CD4-positive, alpha-beta memory T cell (primary cell): ENCODE results near the gene CCM2. TPM values are rescaled to one million over a fixed set of nuclear protein-coding genes. Genes with fewer than 3 reads are reported as not detected.
"Not testable (repeated sequence)": the region's sequence is repeated elsewhere in the genome, so short reads cannot be mapped to it uniquely, and the experiment has no call there.

Experiments used
- CTCF ChIA-PET: fragments of 350-600 bp; sonication (Branson Sonifier 250); formaldehyde crosslinking; loops from one replicate; lab custom pipeline; 2021; ENCODE audit warnings: inconsistent platforms; ENCODE audit not compliant: partially characterized antibody; lab: Charles Lee
- POLR2A ChIA-PET: fragments of 350-600 bp; sonication (Branson Sonifier 250); formaldehyde crosslinking; loops from one replicate; lab custom pipeline; 2021; ENCODE audit not compliant: partially characterized antibody; lab: Charles Lee
- DNase-seq, 5 donors: peaks; one replicate each; pipeline versions ENCODE4 v3.0.0 to v3.0.0-alpha.2; 2020 to 2022; ENCODE audit warnings: mixed read lengths in 1 of 5
- H3K27ac ChIP-seq: one replicate; pipeline ENCODE4 v1.7.0; 2013; ENCODE audit warnings: low read depth, low read length
- H3K27me3 ChIP-seq: 2 replicates; pipeline ENCODE4 v1.7.0; 2013; ENCODE audit warnings: mild to moderate bottlenecking, low read length, moderate library complexity; ENCODE audit not compliant: insufficient read depth
- H3K36me3 ChIP-seq: 2 replicates; pipeline ENCODE4 v1.7.0; 2013; ENCODE audit warnings: mild to moderate bottlenecking, low read length, moderate library complexity; ENCODE audit not compliant: insufficient read depth
- H3K4me1 ChIP-seq: 2 replicates; pipeline ENCODE4 v1.7.0; 2013; ENCODE audit warnings: mild to moderate bottlenecking, low read length, moderate library complexity; ENCODE audit not compliant: insufficient read depth
- H3K4me3 ChIP-seq, 2 donors: one replicate each; pipeline ENCODE4 v1.7.0; 2013; ENCODE audit warnings: low read length in 2 of 2, mild to moderate bottlenecking in 1 of 2
- H3K9me3 ChIP-seq, 2 donors: one replicate each; pipeline ENCODE4 v1.7.0; 2013; ENCODE audit warnings: low read length in 2 of 2, control low read depth in 1 of 2; ENCODE audit not compliant: control insufficient read depth in 1 of 2
- H3K27ac Mint-ChIP-seq, 7 donors: one replicate each; pipeline ENCODE4 v1.8.0; 2020 to 2021; ENCODE audit warnings: mixed read lengths in 7 of 7, mild to moderate bottlenecking in 6 of 7, inconsistent platforms in 3 of 7, moderate library complexity in 3 of 7
- H3K27me3 Mint-ChIP-seq, 2 donors: one replicate each; pipeline ENCODE4 v1.8.0; 2020 to 2021; ENCODE audit warnings: mixed read lengths in 2 of 2
- H3K36me3 Mint-ChIP-seq, 2 donors: one replicate each; pipeline ENCODE4 v1.8.0; 2020 to 2021; ENCODE audit warnings: mixed read lengths in 2 of 2, inconsistent platforms in 1 of 2, mild to moderate bottlenecking in 1 of 2
- H3K4me1 Mint-ChIP-seq, 4 donors: one replicate each; pipeline ENCODE4 v1.8.0; 2020 to 2021; ENCODE audit warnings: mixed read lengths in 4 of 4, mild to moderate bottlenecking in 1 of 4
- H3K4me3 Mint-ChIP-seq, 8 donors: one replicate each; pipeline ENCODE4 v1.8.0; 2020 to 2021; ENCODE audit warnings: mixed read lengths in 8 of 8, mild to moderate bottlenecking in 7 of 8, moderate library complexity in 6 of 8, inconsistent platforms in 3 of 8
- H3K9me3 Mint-ChIP-seq, 8 donors: one replicate each; pipeline ENCODE4 v1.8.0; 2020 to 2021; ENCODE audit warnings: mixed read lengths in 8 of 8, mild to moderate bottlenecking in 5 of 8, inconsistent platforms in 3 of 8, moderate library complexity in 1 of 8
- intact Hi-C: fragments of 100-400 bp; cut with micrococcal nuclease; formaldehyde crosslinking; loops from one replicate; pipeline ENCODE4 v1.15.1; 2023
- polyA plus RNA-seq, 2 donors: library from polyadenylated mRNA; unstranded; fragments of 300-500 nt; fragmentation: Illumina TruSeq; gene quantifications; one replicate each; pipeline ENCODE4 v1.2.3, GENCODE V29; 2021
- total RNA-seq, 2 experiments: library from RNA; stranded (reverse); gene quantifications; one replicate each; pipeline ENCODE4 v1.2.3, GENCODE V29; 2021

Gene CCM2
- total and polyA plus RNA-seq, 4 experiments from 2014 or later: 82.1 to 200 (median 142) TPM

GRCh38 chr7:44990109-44991023, 9.6 kb upstream of the CCM2 start:
- H3K4me1 Mint-ChIP-seq: peaks cover 23 to 46% (median 37%) of the 10 kb centered on the region in 4 donors
- no peak overlapping the region for H3K4me3 Mint-ChIP-seq
- intact Hi-C loops: no loop called here
- H3K27me3 Mint-ChIP-seq: no peaks in the 10 kb centered on the region
- H3K9me3 Mint-ChIP-seq: peaks cover 0 to 4% (median 0%) of the 10 kb centered on the region in 8 donors
- no peak overlapping the region for H3K27ac ChIP-seq
- DNase-seq: no peak
- H3K4me3 ChIP-seq: no peak overlapping the region
- H3K27ac Mint-ChIP-seq: no peak overlapping the region
- H3K27me3 ChIP-seq: no peaks in the 10 kb centered on the region
- H3K9me3 ChIP-seq: no peaks in the 10 kb centered on the region
- H3K36me3 Mint-ChIP-seq: peaks cover 7 to 16% of the 10 kb centered on the region in 2 donors
- H3K36me3 ChIP-seq: no peaks in the 10 kb centered on the region
- POLR2A ChIA-PET: interaction anchor here (0.6 to 20.2 kb wide), 3 partner anchors 14 to 105 kb away, joined by 3 to 479 read pairs (median 3); partner anchors contain the start of gene MYO1G
- CTCF ChIA-PET: interaction anchor here (0.9 to 2.7 kb wide), 3 partner anchors 9 to 30 kb away, joined by 3 to 8 read pairs (median 5); partner anchors contain the start of gene CCM2
- H3K4me1 ChIP-seq: peaks cover 34% of the 10 kb centered on the region

- H3K9me3 Mint-ChIP-seq, H3K27ac ChIP-seq, H3K36me3 Mint-ChIP-seq, H3K4me3 Mint-ChIP-seq, DNase-seq, H3K27me3 Mint-ChIP-seq, H3K27me3 ChIP-seq, H3K4me3 ChIP-seq, H3K27ac Mint-ChIP-seq, H3K9me3 ChIP-seq, H3K36me3 ChIP-seq, intact Hi-C loops: not testable (repeated sequence)
- CTCF ChIA-PET: interaction anchor here (0.9 to 2.8 kb wide), 2 partner anchors 18 to 134 kb away, joined by 3 to 12 read pairs; no protein-coding TSS in a partner anchor
- POLR2A ChIA-PET: interaction anchor here (20.2 kb wide), 1 partner anchor 15 kb away, joined by 479 read pairs; the partner anchor contains the start of gene MYO1G
- peaks cover 24 to 48% (median 35%) of the 10 kb centered on the region in 4 donors for H3K4me1 Mint-ChIP-seq
- peaks cover 38% of the 10 kb centered on the region for H3K4me1 ChIP-seq
These were observed 7.8 kb upstream of the CCM2 start for GRCh38 chr7:44992004-44992795.

- peak overlapping the region; percentile 25 for H3K27ac ChIP-seq
- Mint-ChIP-seq H3K9me3 (peaks cover 0 to 5% (median 0%) of the 10 kb centered on the region in 8 donors), H3K36me3 (peaks cover 0 to 10% of the 10 kb centered on the region in 2 donors), H3K27ac (peak overlapping the region; percentile 90 to 98 (median 93)), H3K27me3 (no peaks in the 10 kb centered on the region), H3K4me1 (peaks cover 28 to 56% (median 41%) of the 10 kb centered on the region in 4 donors), H3K4me3 (peak overlapping the region; percentile 16 to 83 (median 67))
- peak overlapping the region; percentile 20 to 24 for H3K4me3 ChIP-seq
- H3K4me1 ChIP-seq: peaks cover 40% of the 10 kb centered on the region
- ChIA-PET CTCF (interaction anchor here (2.8 to 9.9 kb wide), 2 partner anchors 21 kb away, joined by 12 to 150 read pairs; no protein-coding TSS in a partner anchor), POLR2A (interaction anchor here (1.3 to 20.2 kb wide), 5 partner anchors 8 to 37 kb away, joined by 6 to 479 read pairs (median 96); partner anchors contain the start of gene MYO1G)
- intact Hi-C loops: loop anchor here (1.0 kb wide), 1 partner anchor 9 kb away; no protein-coding TSS in a partner anchor
- DNase-seq: peak in 2 of 5 donors; percentile 35 to 46
- no peaks in the 10 kb centered on the region for H3K27me3 ChIP-seq
- no peaks in the 10 kb centered on the region for H3K36me3 ChIP-seq
- no peaks in the 10 kb centered on the region for H3K9me3 ChIP-seq
These were observed 5.0 kb upstream of the CCM2 start for GRCh38 chr7:44994877-44995554.

GRCh38 chr7:44995555-44996493, 4.2 kb upstream of the CCM2 start:
- peak overlapping the region; percentile 34 to 83 (median 67) for H3K4me3 Mint-ChIP-seq
- H3K9me3 ChIP-seq: no peaks in the 10 kb centered on the region
- DNase-seq: peak; percentile 47 to 73 (median 52)
- H3K4me1 Mint-ChIP-seq: peaks cover 28 to 57% (median 41%) of the 10 kb centered on the region in 4 donors
- POLR2A ChIA-PET: interaction anchor here (0.5 to 20.2 kb wide), 8 partner anchors 9 to 364 kb away, joined by 3 to 479 read pairs (median 4); partner anchors contain the start of gene MYO1G
- peaks cover 0 to 10% of the 10 kb centered on the region in 2 donors for H3K36me3 Mint-ChIP-seq
- no peaks in the 10 kb centered on the region for H3K27me3 ChIP-seq
- CTCF ChIA-PET: interaction anchor here (1.1 to 9.9 kb wide), 9 partner anchors 10 to 140 kb away, joined by 3 to 150 read pairs (median 3); partner anchors contain the start of gene MYO1G
- peak overlapping the region; percentile 25 for H3K27ac ChIP-seq
- intact Hi-C loops: loop anchor here (1.0 kb wide), 1 partner anchor 10 kb away; no protein-coding TSS in a partner anchor
- H3K4me3 ChIP-seq: peak overlapping the region; percentile 20 to 24
- H3K27ac Mint-ChIP-seq: peak overlapping the region; percentile 90 to 98 (median 93)
- H3K27me3 Mint-ChIP-seq: no peaks in the 10 kb centered on the region
- H3K4me1 ChIP-seq: peaks cover 43% of the 10 kb centered on the region
- H3K9me3 Mint-ChIP-seq: peaks cover 0 to 5% (median 0%) of the 10 kb centered on the region in 8 donors
- H3K36me3 ChIP-seq: no peaks in the 10 kb centered on the region

GRCh38 chr7:44998153-44998871, 1.7 kb upstream of the CCM2 start:
- Mint-ChIP-seq H3K27me3 (no peaks in the 10 kb centered on the region), H3K36me3 (peaks cover 0 to 17% of the 10 kb centered on the region in 2 donors), H3K4me3 (peak overlapping the region; percentile 1 to 99 (median 96)), H3K4me1 (peaks cover 40 to 64% (median 50%) of the 10 kb centered on the region in 4 donors), H3K27ac (peak overlapping the region; percentile 94 to 98 (median 96)), H3K9me3 (peaks cover 0 to 5% (median 0%) of the 10 kb centered on the region in 8 donors)
- no peak for DNase-seq
- Histone ChIP-seq H3K4me1 (peaks cover 66% of the 10 kb centered on the region), H3K27me3 (no peaks in the 10 kb centered on the region), H3K36me3 (no peaks in the 10 kb centered on the region), H3K9me3 (no peaks in the 10 kb centered on the region), H3K27ac (peak overlapping the region; percentile 74), H3K4me3 (no peak overlapping the region)
- ChIA-PET POLR2A (interaction anchor here (1.1 to 20.2 kb wide), 7 partner anchors 12 to 114 kb away, joined by 3 to 479 read pairs (median 5); partner anchors contain the start of gene MYO1G), CTCF (interaction anchor here (0.7 to 9.9 kb wide), 7 partner anchors 9 to 137 kb away, joined by 3 to 150 read pairs (median 5); partner anchors contain the start of gene MYO1G)
- intact Hi-C loops: no loop called here
